Iris pigment epithelial cell (primary cell): ENCODE data around the gene CASQ1.
A peak's percentile ranks its signal among the peaks of the same experiment; 100 is the strongest.

ENCODE experiments used
- DNase-seq: peaks from one replicate; pipeline ENCODE4 v3.0.0-alpha.2; 2011; ENCODE audit warnings: low read depth

Gene CASQ1

DNA sequence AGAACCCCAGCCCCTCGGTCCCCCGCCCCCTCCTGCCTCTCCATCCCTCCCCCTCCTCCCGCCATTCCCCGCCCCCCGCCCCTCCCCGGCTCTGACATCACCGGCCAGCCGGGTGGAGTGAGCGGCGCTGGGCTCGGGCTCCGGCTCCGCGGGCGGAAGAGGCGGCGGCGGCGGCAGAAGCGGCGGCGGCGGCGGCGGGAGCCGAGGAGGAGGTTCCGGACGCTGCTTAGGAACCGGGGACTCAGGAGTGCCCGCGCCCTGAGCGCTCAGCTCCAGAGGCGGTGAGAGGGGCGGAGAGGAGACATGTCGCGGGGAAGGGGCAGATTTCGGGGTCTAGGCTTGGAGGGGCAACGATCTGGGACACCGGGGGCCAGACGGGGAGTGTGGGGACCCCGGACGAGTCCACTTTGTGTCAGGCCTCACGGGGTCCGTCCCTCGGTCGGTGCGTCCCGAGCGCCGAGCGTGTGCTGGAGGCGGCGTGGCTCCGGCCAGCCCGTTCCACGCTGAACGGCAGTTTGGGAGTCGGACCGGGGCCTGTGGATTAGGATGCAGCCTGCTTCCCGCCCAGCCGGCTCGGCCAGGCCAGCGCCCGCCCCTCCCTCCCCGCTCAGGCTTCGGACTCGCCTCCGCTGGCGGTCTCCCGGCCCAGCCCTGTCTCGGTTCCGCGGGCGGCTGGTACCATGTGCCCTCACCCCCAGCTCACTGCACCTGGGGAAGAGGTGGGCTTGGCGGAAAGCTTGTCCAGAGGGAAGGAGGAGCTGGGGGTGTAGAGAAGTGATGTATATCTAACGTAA lies 15.1 kb downstream of the CASQ1 start, which contains the start of gene PEA15:
TSS of gene PEA15 (plus strand) at position 143 of the 794 bp plus-strand sequence. CDS start 6,161 bp downstream, outside the sequence.
- DNase-seq, result peak; percentile 61

DNA sequence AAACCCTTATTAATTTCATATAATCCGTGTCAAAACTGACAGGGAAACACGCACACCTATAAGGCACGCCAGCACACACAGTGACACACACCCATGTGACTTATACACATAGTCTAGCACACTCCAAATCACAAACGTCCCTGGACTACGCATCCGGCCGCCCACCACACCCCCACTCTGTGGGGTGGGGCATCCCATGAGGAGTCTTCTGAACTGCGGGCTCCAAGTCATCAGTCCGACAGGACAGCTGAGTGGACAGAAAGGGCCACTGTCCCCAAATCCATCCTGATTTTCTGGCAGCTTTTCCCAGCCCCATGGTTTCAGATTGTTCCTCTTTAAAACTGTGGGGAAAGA lies 15.6 kb downstream of the CASQ1 start:
- DNase-seq, result peak; percentile 46

DNA sequence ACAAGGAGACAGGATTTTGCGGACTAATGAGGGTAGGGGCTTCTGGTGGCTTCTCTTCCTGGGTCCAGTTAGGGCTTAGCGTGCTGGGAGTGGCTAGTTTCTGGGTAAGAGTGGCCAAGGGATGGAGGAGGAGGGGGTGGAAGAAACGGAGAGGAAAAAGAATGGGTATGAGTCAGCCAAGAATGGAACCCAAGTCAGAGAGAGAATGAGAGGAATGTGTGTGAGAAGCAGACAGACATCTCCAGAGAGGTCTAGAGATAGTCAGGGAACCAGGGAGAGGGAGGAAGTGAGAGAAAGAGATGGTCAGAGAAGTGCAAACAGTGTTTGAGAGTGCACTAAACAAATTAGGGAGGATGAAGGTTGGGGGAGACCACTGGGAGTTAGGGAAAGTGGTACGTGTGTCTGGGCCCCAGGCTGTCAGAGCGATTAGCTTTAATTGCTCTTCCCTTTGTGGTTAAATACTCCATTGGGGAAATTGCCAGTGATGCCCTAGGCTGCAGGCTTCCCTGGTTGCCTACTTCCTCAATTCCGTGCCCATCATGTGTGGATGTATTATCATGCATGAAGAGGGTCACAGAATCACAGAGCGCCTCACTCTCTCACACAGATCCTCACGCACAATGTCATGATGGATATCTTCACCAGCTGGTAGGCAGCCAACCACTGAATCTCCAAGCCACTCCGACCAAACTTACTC lies 16.2 kb downstream of the CASQ1 start:
- peak; percentile 93 for DNase-seq

DNA sequence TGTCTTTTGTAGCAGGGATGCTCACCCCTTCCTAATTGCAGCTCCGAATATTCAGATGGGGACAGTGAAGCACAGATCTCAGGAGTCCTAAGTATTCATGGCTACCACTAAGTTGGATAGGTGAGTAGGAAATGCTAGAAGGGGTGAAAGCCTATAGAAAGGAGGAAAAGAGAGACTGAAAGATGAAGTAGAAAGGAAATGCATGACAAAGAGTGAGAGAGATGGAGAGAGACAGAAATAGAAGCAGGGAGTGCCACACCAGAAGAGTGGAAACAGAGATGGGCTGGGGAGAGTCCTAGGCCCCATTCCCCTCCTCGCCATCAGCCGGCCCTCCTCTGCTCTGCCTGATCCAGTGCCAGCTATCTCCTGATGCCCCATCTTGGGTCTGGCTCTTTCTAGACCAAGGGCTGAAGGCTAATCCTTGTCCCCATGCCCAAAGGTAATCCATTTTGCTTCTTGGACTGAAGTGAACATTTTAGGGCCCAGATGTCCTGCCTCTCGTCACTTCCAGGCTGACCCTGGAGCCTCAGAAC lies 16.8 kb downstream of the CASQ1 start:
- no peak for DNase-seq

DNA sequence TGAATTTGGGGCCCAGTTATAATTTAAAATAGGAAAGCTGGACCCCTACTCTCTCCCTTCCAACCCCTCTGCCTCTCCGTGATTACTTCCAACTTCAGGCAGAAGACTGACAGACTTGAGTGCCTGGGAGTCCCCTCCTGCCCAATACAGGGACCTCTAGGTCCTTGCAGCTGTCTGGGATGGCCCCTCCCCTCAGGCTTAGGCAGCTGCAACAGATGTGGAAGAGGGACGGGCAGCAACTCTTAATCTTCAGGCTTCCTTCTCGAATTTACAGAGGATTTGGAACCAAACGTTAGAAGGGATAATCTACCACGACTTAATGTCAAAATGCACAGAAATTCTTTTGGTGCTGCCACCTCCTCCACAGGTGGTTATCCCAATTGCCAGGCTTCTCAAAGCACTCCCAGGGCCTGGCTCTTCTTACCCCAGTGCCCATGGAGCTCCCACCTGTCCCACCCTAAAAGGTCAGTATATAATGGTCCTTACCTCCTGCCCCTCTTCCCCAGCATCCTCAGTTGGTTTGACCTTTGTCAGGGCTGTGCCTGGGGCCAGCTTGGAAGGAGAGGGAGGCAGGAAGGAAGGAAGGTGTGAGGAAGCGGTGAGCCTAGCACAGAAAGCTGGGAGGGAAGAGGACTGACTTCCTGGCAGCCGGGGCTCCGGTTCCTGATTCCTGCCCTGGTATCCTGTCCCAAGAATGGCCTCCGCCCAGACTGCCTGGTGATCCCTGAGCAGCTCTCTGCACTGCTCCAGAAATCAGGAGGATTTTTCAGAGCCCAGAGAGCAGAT lies 17.6 kb downstream of the CASQ1 start:
- DNase-seq, result no peak

DNA sequence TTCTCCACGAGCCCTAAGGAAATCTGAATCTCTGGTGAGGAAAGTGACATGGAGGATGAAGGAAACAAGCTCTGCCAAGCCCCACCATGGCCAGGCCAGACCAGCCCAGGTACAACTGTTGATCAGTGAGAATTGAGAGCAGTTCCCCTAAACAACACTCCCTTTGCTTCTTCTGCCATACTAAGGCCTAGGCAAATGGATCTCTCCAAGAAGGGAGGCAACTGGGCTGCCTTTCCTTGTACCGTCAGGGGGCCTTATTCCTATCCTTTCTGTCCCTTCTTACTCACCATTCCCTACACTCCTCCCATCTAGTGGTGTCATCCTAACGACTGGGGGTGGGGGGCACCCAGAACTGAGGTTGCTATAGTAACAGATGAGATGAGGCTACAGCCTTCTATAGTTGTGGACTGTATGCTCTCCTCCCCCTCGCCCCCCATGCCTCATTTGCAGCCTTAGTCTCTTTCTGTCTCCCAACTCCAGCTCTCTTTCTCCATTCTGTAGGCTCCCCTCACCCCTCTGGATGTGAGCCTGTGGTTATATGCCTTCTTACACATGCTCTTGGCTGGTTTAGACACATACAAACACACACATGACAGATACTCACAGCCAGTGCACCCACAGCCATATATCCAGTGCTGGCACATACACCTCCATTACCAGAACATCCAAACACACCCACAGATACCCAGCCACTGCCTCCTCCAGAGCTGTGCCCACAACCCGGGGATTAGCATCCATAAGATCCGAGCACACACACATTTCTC lies 18.4 kb downstream of the CASQ1 start:
- no peak for DNase-seq

DNA sequence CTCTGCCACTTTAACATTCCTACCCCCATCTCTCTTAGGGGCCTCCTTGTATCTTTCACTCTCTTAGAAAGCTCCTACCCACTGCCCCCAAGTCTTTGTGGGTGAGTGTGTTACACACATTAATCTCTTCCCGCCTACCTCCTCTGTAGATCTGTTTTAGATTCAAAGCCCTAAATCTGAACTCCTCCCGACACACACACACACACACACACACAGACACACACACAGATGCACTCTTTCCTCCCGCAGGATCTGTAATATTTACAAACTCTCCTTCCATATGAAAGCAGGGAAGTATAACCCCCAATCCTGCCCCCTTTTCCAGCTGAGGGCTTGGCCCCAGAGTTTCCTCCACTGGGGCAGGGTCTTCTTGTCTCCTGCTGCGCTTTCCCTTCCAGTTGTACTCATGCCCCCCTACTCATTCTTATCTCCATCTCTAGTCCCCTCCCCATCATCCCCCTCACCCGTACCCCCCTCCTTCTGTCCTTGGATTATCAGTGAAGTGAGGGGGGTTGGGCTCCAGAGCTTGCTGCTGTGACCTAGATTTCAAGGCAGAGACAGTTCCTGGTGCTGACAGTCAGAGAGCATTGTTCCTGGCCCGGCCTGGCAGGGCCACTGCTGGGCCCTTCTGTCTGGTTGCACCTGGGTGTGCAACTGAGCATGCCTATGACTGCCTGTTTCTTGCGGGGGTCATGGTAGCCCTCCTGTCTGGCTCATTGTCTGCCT lies 19.1 kb downstream of the CASQ1 start:
- peak; percentile 48 for DNase-seq

DNA sequence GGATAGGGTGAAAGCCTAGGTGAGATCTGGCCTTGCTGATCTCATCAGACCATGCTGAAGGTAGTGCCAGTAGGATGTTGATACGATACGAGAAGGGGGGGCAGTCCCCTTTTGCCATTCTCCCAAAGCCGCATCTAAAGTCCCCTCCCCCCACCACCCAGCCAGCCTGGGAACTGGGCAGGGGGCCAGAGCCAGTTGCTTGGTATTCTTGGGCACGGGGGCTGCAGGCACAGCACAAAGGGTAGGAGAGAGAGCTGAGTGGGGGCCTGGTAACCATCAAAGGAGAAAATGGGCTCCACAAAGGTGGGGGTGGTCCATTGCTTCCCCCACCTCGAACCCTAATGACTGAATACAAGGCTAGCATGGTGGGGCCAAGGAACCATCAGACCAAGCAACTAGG lies 20.2 kb downstream of the CASQ1 start:
- DNase-seq, result no peak

DNA sequence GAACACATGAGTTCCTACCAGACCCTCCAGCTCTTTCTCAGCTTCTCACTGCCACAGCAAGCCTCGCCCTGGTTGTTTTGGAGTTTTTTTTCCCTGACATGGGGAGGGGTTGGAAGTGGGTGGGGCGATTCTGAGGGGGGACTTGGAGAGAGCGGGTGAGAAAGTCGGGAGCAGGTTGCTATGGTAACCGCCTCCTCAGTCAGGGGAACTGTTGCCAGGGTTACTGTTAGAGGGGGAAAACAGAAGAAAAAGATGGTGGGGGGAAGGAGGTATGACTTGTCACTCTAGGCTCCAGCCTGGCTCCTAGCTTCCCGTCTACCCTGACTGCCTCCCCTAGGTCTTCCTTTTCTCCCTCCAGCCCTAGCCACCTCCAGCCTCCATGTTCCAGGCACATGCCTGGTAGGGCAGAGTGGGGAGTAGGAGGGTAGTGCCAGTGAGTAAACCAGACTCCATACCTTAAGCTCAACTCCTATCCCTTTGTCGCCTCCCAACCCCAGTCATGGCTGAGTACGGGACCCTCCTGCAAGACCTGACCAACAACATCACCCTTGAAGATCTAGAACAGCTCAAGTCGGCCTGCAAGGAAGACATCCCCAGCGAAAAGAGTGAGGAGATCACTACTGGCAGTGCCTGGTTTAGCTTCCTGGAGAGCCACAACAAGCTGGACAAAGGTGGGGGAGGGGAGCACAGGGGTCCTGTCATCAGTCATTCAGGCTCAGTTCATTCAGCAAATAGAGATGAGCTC lies 20.8 kb downstream of the CASQ1 start:
- no peak for DNase-seq

DNA sequence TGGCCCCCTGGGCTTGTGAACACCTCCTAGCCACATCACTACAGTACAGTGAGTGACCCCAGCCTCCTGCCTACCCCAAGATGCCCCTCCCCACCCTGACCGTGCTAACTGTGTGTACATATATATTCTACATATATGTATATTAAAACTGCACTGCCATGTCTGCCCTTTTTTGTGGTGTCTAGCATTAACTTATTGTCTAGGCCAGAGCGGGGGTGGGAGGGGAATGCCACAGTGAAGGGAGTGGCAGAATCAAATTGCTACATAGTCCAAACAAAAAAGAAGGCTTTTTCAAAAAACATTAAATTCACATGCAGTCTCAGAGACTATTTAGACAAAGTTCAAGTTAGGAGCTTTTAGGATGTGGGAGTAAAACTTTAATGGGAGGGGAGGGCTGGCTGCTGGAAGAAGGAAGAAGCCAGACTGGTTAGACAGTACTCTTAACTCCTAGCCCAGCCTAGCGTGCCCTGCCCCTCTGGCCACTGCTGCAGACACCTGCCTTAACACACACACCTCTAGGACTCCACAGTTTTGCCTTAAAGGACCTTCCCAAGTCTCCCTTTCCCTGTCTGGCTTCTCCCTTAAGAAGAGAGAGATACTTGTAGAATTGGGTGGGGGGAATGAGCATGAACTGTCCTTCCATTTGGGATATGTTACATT lies 24.2 kb downstream of the CASQ1 start:
- DNase-seq, result no peak

DNA sequence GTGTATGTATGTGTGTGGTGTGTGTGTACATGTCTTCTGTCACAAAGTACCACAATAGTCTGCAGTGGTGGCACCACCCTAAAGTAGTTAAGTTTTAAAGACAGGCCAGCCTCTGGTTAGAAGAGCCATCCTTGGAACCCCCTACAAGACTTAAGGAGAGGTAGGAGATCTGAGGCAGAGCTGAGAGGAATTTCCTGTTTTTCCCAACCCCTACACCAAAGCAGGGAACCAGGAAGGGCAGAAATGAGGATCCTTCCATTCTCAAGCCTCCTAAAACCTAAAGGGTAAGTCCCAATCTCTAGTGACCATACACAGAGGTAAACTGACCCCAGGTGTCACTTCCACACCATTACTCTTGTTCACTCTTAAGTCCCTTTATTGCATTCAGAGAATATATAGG lies 25.9 kb downstream of the CASQ1 start:
- no peak for DNase-seq

DNA sequence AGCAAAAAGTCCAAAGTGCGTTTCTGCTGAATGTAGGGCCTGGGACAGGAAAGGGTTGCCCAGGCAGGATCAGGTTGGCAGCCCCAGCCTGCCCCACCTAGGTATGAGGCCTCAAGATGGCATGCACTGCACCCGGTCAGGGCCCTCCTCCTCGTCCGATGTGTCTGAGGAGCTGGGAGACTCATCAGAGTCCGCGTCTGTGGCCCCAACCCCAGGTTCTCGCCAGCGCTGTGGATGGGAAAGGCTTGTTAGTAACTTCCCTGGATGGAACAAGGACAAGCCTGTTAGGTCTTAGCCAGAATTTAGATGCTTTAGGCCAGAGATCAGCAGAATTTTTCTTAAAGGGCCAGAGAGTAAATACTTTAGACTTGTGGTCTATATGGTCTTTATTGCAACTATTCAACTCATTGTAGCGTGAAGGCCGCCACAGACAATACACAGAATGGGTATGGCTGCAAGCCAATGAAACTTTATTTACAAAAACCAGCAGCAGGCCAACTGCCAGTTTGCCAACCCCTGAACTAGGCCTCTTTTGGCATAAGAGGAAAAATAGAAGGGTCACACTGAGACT lies 27.2 kb downstream of the CASQ1 start:
- DNase-seq, result no peak

DNA sequence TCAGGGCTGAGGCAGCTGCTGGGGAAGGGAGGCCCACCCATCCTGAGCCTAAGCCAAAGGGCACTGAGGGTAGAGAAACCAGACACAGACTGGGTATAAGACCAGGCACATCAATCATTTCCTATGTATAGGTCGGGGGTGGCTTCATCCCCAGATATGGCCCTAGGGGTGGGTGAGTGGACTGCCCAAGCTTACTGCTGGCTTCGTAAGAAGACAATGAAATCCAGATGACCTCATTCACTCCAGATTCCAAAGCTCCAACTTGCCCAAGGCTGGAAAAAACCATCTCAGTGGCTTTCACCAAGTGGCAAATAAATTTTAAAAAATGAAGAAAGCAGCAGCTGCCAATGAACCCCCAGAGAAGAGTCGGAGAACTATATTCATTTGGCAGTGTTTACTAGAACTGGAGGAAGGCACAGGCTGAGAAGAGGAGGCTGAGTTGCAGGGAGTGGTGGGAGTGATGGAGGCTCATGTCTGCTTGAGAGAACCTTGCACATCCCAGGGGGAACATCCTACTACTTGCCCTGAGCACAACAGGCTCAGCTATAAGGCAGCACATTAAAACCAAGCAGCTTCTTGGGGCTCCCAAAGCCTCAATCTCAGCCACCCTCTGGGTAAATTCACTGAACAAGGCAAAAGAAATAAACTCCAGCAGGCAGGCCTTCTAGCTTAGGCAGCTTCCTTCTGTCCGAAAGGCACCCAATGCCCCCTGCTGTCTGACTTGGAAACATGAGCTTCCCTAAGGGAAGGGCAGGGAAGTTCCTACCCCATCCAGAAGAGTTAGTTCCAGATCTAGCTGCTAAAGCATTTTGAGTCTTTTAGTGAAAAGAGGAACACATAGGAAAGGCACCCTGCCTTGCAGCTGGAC lies 28.9 kb downstream of the CASQ1 start:
- peak; percentile 70 for DNase-seq

DNA sequence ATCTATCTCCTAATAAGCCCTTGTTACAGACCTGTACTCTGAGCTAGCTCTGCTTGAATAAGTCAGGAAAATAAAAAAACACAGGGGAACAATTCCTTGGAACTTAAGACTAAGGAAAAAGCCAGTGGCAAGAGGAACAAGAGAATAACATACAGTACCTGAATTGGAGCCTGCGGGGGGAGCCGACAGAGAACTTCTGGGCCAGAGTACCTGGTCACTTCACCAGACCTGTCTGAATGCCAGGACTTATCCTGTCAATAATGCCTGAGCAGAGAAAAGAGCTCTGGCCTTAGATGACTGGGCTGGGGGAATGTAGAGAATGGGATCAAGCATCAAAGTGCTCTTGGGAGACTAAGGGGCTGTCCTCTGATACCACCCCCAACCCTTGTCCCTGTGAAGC lies 29.9 kb downstream of the CASQ1 start:
- DNase-seq, result no peak

DNA sequence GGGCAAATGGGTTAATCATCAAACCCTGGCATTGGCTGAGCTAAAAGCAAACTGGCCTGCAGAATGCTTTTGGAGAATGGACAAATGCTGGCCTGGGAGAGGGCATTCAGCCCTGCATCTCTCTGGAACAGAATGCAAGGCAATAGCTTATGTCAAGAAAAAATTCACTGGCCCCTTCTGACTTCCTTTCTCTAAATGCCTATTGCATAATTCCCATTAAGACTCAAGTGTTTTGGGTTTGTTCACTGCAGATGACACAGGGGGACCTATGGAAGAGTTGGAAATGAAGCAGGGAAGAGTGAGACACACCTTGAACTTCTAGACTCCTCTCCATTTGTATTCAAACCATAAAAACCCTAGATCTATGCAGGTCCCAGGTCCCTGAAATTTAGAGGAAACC lies 30.7 kb downstream of the CASQ1 start:
- no peak for DNase-seq

DNA sequence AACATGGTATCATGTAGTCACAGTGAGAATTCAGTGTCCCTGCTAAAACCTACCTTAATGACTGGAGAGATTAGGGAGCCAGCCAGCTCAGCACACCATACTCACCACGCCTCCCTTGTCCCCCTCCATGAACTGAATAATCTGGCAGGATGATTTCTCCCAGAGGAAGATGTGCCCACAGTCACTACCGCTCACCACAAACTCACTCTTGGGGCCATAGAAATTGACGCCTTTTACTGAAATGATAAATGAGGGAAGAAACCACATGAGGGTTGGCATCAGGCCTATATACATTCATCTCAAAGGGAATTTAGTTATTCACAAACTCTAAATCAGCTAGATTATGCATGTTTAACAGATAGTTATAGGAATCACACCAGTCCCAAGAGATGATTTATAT lies 32.2 kb downstream of the CASQ1 start:
- DNase-seq, result no peak

DNA sequence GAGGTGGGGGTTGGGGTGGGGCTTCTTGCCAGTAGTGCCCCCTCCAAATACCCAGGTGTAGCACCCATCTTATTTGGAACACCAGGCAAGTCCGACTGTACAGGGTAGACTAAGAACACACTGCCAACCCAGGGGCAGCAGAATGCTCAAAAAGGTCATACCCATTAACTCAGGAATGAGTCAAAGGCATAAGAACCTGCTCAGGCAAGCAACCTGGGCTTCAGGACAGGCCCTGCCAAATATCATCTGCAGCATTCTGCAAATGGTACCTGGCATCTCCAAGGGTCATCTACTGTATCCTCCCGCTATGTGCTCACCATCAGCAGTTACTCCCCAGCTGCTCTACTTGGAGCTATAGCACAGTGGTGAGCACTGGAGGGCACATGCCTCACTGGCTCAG lies 34.2 kb downstream of the CASQ1 start:
- no peak for DNase-seq

DNA sequence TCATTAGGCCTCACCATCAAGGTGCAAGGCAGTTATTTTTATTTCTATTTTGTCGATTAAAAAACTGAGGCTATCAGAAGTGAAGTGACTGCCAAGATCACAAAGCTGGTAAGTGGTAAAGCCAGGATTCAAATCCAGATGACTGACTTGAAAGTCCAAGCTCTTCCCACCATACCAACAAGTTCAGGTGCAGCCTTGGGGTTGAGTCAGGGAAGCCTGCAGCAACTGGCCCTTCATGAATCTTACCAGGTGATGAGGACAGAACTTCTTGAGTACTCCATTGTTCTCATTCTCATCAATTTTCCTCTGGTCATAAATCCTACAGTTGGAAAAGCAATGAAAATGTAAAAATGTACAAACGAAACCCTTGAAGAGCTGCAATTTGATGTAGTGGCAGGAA lies 35.0 kb downstream of the CASQ1 start:
- no peak for DNase-seq

DNA sequence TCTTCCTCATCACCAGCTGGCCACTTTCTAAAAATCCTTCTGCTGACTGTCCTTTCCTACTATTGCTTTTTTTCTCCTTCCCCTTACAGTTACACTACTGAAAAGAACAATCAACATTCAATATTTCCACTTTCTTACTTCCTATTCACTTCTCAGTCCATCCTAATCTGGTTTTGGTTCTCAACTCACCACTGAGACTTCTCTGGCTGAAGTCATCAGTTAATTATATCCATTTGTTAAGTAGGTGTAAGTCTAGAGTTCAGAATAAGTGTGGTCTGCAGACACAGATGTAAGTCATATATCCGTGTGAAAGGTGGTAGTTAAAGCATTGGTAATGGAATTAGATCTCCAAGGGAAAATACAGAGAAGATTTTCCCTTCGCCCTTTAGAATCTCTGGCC lies 36.2 kb downstream of the CASQ1 start:
- no peak for DNase-seq
